ENCODE measurements around the gene TSSK3. TPM values are rescaled to one million over a fixed set of nuclear protein-coding genes. Genes with fewer than 3 reads are reported as not detected.
"Not testable (repeated sequence)": the region's sequence is repeated elsewhere in the genome, so short reads cannot be mapped to it uniquely, and the experiment has no call there.

Gene TSSK3
- total RNA-seq, 4 donors from 2014 or later: 0.35 to 21.3 TPM; not detected in 2

- H3K4me1 ChIP-seq: peaks cover 11 to 13% of the 10 kb centered on the region in 2 donors
- no peaks in the 10 kb centered on the region for H3K27me3 ChIP-seq
- peak overlapping the region; percentile 83 to 96 for H3K4me3 ChIP-seq
- no peaks in the 10 kb centered on the region for H3K9me3 ChIP-seq
- peak overlapping the region in 1 of 2 donors; percentile 87 for H3K27ac ChIP-seq
- TF ChIP-seq, protein P1, sequence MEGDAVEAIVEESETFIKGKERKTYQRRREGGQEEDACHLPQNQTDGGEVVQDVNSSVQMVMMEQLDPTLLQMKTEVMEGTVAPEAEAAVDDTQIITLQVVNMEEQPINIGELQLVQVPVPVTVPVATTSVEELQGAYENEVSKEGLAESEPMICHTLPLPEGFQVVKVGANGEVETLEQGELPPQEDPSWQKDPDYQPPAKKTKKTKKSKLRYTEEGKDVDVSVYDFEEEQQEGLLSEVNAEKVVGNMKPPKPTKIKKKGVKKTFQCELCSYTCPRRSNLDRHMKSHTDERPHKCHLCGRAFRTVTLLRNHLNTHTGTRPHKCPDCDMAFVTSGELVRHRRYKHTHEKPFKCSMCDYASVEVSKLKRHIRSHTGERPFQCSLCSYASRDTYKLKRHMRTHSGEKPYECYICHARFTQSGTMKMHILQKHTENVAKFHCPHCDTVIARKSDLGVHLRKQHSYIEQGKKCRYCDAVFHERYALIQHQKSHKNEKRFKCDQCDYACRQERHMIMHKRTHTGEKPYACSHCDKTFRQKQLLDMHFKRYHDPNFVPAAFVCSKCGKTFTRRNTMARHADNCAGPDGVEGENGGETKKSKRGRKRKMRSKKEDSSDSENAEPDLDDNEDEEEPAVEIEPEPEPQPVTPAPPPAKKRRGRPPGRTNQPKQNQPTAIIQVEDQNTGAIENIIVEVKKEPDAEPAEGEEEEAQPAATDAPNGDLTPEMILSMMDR (IDR thresholded peaks at IDR 0.05): no peak
- no peak for TF ChIP-seq POLR2A (IDR thresholded peaks at IDR 0.05)
- H3K36me3 ChIP-seq: no peaks in the 10 kb centered on the region
- intact Hi-C loops (cut with DNase I; ENCODE audit: low total_unique reads): no loop called here
- no peak for DNase-seq
These were observed 30.8 kb downstream of the TSSK3 start for GRCh38 chr1:32393136-32393535.

DNA sequence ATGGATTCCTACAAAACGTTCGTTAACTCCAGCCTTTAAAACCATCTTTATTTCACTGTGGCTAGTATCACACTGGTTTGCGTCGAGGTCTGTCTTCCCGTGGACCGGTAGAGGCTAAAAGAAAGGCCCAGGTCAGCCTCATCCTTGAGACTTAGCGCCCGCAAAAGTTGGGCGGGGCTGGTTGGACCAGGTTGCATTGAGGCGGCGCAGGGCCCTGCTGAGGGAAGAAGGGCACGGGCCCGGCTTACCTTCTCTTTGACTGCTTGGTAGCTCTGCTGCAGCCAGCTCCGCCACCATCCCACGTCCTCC is 31.4 kb downstream of the TSSK3 start:
- Histone ChIP-seq H3K4me1 (peaks cover 11 to 13% of the 10 kb centered on the region in 2 donors), H3K27ac (peak overlapping the region; percentile 87 to 96), H3K4me3 (peak overlapping the region; percentile 83 to 96), H3K27me3 (no peaks in the 10 kb centered on the region), H3K9me3 (no peaks in the 10 kb centered on the region), H3K36me3 (no peaks in the 10 kb centered on the region)
- DNase-seq: no peak
- TF ChIP-seq POLR2A (IDR thresholded peaks at IDR 0.05): no peak
- TF ChIP-seq, protein P1 (IDR thresholded peaks at IDR 0.05): no peak
- intact Hi-C loops (cut with DNase I; ENCODE audit: low total_unique reads): no loop called here

DNA sequence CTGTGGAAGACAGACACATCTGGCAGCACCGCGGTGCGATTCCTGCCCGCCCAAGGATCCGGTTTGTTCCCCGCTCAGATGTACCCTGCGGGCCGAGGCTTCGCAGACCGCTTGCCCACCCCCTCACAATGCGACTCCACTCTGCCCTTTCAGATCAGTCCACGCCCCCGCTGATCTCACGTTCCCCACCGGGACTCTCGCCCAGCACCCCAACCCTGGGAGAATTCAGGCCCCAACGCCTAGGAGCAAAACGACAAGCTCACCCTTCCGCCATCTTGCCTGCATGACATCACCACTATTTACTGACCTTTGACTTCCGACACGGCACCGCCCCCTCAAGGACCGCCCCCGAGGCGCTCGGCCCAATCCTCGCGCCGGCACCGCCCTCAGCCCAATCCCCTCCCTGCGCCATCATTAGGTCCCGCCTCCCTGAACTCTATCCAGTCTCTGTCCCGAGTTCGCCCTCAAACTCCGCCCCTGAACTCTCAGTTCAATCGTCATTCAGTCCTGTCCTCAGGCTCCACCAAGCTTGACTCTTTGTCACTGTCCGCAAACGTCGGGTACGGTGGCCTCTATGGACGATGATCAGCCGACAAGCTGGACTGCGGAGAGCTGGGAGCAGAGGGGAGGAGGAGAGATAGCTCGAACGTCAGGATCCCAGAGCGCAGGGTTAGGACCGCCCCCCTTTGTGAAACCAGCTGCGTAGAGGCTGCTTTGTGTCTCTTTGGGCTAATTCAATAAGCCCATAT is 32.0 kb downstream of the TSSK3 start, which contains the start of gene BSDC1:
TSS of gene BSDC1 (minus strand) at position 301 of the 749 bp plus-strand sequence. CDS start at position 274, 27 bp downstream.
- intact Hi-C loops (cut with DNase I; ENCODE audit: low total_unique reads): no loop called here
- peak within 1 kb of the TSS; percentile 83 to 96 for H3K4me3 ChIP-seq
- peaks cover 11 to 13% of the 10 kb centered on the region in 2 donors for H3K4me1 ChIP-seq
- peak; percentile 98 to 99 for DNase-seq
- H3K9me3 ChIP-seq: no peaks in the 10 kb centered on the region
- TF ChIP-seq, protein P1 (IDR thresholded peaks at IDR 0.05): peak in 1 of 4 experiments; percentile 32
- peak; percentile 93 to 96 for TF ChIP-seq POLR2A (IDR thresholded peaks at IDR 0.05)
- H3K27me3 ChIP-seq: no peaks in the 10 kb centered on the region
- no peaks in the 10 kb centered on the region for H3K36me3 ChIP-seq
- peak within 1 kb of the TSS; percentile 87 to 96 for H3K27ac ChIP-seq

DNA sequence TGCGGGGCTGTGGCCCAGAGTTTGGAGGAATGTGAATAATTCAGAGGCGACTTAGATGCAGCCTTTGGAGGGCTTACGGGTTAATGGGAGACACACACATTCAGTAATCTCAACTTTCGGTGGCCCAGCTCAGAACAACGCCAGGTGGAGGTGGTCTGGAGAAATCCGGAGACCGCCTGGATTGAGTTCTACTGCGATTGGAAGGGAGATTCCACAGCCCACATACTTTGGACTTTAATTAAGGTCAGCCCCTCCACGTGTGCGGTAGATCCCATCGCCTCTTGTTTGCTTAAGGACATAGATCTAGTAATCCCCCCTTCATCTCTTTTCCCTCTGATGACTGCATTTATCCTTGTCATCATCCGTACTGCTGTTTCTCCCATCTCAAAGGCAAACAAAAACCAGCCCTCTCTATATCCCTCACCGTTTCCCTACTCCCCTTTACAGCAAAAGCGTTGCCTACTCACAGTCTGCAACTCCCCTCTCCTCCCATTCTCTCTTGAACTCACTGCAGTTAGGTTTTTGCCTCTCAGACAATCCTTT is 32.6 kb downstream of the TSSK3 start:
- Histone ChIP-seq H3K27me3 (no peaks in the 10 kb centered on the region), H3K36me3 (no peaks in the 10 kb centered on the region), H3K9me3 (no peaks in the 10 kb centered on the region), H3K4me1 (peaks cover 11 to 13% of the 10 kb centered on the region in 2 donors), H3K27ac (peak overlapping the region; percentile 87 to 96), H3K4me3 (peak overlapping the region; percentile 83 to 96)
- no peak for TF ChIP-seq POLR2A (IDR thresholded peaks at IDR 0.05)
- TF ChIP-seq, protein P1 (IDR thresholded peaks at IDR 0.05): no peak
- no peak for DNase-seq
- intact Hi-C loops (cut with DNase I; ENCODE audit: low total_unique reads): no loop called here

DNA sequence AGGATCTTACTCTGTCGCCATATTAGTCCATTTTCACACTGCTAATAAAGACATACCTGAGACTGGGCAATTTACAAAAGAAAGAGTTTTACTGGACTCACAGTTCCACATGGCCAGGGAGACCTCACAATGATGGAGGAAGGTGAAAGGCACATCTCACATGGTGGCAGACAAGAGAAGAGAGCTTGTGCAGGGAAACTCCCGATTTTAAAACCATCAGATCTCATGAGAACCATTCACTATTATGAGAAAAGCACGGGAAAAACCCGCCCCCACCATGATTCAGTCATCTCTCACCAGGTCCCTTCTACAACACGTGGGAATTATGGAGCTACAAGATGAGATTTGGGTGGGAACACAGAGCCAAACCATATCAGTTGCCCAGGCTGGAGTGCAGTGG is 34.2 kb downstream of the TSSK3 start:
- H3K27ac ChIP-seq; H3K4me3 ChIP-seq; intact Hi-C loops (cut with DNase I; ENCODE audit: low total_unique reads); H3K27me3 ChIP-seq; H3K36me3 ChIP-seq; H3K9me3 ChIP-seq; DNase-seq: not testable (repeated sequence)
- peaks cover 11 to 13% of the 10 kb centered on the region in 2 donors for H3K4me1 ChIP-seq

All from uterus (tissue), 4 donors.